Vagina (tissue), 2 donors: ENCODE data around the gene KDM6A.

Source experiments
- POLR2A ChIP-seq, 2 donors: fragments of 450-650 bp; IDR thresholded peaks; one replicate each; pipeline ENCODE4 v1.6.1; 2017; ENCODE audit warnings: antibody characterized with exemption in 2 of 2, mild to moderate bottlenecking in 2 of 2, moderate library complexity in 2 of 2
- POLR2AphosphoS5 ChIP-seq, 2 donors: sonication (generic); formaldehyde crosslinking; IDR thresholded peaks; one replicate each; pipeline ENCODE4 v1.9.0; 2017; ENCODE audit warnings: antibody characterized with exemption in 2 of 2, mild to moderate bottlenecking in 2 of 2, low read depth in 1 of 2; ENCODE audit not compliant: insufficient read depth in 1 of 2
- TF ChIP-seq, protein P1 (sequence below), 3 experiments: fragments of 450-650 bp in 2 of 3; fragments of 200-600 bp in 1 of 3; sonication (generic) in 1 of 3; IDR thresholded peaks; one replicate each; pipeline ENCODE4 v1.5.1; 2017 to 2019; ENCODE audit warnings: antibody characterized with exemption in 3 of 3, mild to moderate bottlenecking in 2 of 3, moderate library complexity in 2 of 3

DNA sequence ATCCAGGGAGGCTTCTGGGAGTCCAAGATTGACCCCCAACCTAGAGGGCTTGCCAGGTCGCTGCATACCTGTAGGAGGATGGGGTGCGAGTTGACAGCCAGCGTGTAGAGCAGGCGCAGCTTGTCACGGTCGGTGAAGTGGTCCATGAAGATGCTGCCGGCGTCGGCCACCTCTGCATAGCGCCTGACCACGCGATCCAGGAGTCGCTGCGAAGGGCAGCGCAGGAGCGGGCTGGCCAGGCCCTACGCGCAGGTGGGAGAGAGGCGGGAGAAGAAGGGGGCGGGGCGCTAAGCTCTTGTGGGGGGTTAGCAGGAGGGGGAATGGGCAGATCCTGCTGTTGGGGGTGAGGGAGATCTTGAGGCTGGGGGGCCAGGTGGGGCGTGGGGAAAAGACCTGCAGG lies 284.7 kb downstream of the KDM6A start:
- TF ChIP-seq, protein P1, sequence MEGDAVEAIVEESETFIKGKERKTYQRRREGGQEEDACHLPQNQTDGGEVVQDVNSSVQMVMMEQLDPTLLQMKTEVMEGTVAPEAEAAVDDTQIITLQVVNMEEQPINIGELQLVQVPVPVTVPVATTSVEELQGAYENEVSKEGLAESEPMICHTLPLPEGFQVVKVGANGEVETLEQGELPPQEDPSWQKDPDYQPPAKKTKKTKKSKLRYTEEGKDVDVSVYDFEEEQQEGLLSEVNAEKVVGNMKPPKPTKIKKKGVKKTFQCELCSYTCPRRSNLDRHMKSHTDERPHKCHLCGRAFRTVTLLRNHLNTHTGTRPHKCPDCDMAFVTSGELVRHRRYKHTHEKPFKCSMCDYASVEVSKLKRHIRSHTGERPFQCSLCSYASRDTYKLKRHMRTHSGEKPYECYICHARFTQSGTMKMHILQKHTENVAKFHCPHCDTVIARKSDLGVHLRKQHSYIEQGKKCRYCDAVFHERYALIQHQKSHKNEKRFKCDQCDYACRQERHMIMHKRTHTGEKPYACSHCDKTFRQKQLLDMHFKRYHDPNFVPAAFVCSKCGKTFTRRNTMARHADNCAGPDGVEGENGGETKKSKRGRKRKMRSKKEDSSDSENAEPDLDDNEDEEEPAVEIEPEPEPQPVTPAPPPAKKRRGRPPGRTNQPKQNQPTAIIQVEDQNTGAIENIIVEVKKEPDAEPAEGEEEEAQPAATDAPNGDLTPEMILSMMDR (IDR thresholded peaks at IDR 0.05): no peak
- no peak for TF ChIP-seq POLR2AphosphoS5 (IDR thresholded peaks at IDR 0.05; ENCODE audit: insufficient read depth in 1 of 2, low read depth in 1 of 2)
- TF ChIP-seq POLR2A (IDR thresholded peaks at IDR 0.05): no peak
